HG02938 (cell line): Measurements from ENCODE around the gene MTCL3.

Experiments
- ATAC-seq: cut with Tn5 transposase; IDR thresholded peaks from one replicate; pipeline ENCODE4 v1.9.1; 2021; ENCODE audit warnings: mild to moderate bottlenecking, moderate library complexity; ENCODE audit not compliant: unreplicated experiment

Gene MTCL3

GRCh38 chr6:127471379-127472255 is 47.5 kb downstream of the MTCL3 start:
- no peak for ATAC-seq

GRCh38 chr6:127468936-127469335 is 50.2 kb downstream of the MTCL3 start:
- ATAC-seq = no peak

- ATAC-seq = no peak
These were observed 52.7 kb downstream of the MTCL3 start for GRCh38 chr6:127466416-127466815.

- ATAC-seq = peak; percentile 78
These were observed 54.2 kb downstream of the MTCL3 start for GRCh38 chr6:127464881-127465459.

- ATAC-seq = no peak
These were observed 54.8 kb downstream of the MTCL3 start for GRCh38 chr6:127464161-127464880.

GRCh38 chr6:127463056-127463455 is 56.1 kb downstream of the MTCL3 start:
- ATAC-seq = no peak

GRCh38 chr6:127462376-127462775 is 56.8 kb downstream of the MTCL3 start:
- no peak for ATAC-seq

GRCh38 chr6:127460465-127460864 is 58.7 kb downstream of the MTCL3 start:
- ATAC-seq = no peak

- no peak for ATAC-seq
These were observed 59.9 kb downstream of the MTCL3 start, which contains the start of gene KIAA0408 for GRCh38 chr6:127459231-127459641. KIAA0408 (minus strand) TSS chr6:127459389; CDS start chr6:127453981, 5,408 bp downstream.

- no peak for ATAC-seq
These were observed 60.3 kb downstream of the MTCL3 start for GRCh38 chr6:127458817-127459216.

- ATAC-seq = no peak
These were observed 60.9 kb downstream of the MTCL3 start for GRCh38 chr6:127458222-127458621.

- ATAC-seq = no peak
These were observed 61.6 kb downstream of the MTCL3 start for GRCh38 chr6:127457456-127458064.

- ATAC-seq = no peak
These were observed 62.7 kb downstream of the MTCL3 start for GRCh38 chr6:127456465-127456864.

- ATAC-seq = no peak
These were observed 65.1 kb downstream of the MTCL3 start for GRCh38 chr6:127453845-127454619.

GRCh38 chr6:127452803-127453202 is 66.3 kb downstream of the MTCL3 start:
- ATAC-seq = no peak

GRCh38 chr6:127451388-127451787 is 67.7 kb downstream of the MTCL3 start:
- ATAC-seq = no peak

- ATAC-seq = no peak
These were observed 71.4 kb downstream of the MTCL3 start for GRCh38 chr6:127447780-127448179.

GRCh38 chr6:127446356-127446755 is 72.8 kb downstream of the MTCL3 start:
- ATAC-seq = no peak

- ATAC-seq = no peak
These were observed 77.3 kb downstream of the MTCL3 start for GRCh38 chr6:127441881-127442280.

GRCh38 chr6:127439718-127440117 is 79.4 kb downstream of the MTCL3 start:
- ATAC-seq = no peak
